HG03520 (cell line): ENCODE data around the gene TMEM80.

Source experiments
- ATAC-seq: cut with Tn5 transposase; IDR thresholded peaks from one replicate; pipeline ENCODE4 v1.9.1; 2021; ENCODE audit warnings: mild to moderate bottlenecking, moderate library complexity; ENCODE audit not compliant: unreplicated experiment

TMEM80 gene

DNA sequence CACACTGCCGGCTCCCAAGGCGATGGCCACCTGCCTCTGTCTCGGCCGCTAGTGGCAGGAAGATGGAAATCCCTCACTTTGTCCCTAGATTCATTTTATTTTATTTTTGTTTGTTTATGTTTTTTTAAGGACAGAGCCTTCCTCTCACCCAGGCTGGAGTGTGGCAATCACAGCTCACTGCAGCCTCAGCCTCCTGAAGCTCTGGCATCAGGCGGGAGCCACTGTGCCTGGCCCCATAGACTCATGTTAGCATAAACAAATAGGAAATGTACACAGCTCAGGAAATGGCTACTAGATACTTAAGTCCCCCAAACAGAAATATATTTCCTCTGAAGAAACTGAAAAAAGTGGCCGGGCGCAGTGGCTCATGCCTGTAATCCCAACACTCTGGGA lies 3.5 kb downstream of the TMEM80 start:
- ATAC-seq: no peak

DNA sequence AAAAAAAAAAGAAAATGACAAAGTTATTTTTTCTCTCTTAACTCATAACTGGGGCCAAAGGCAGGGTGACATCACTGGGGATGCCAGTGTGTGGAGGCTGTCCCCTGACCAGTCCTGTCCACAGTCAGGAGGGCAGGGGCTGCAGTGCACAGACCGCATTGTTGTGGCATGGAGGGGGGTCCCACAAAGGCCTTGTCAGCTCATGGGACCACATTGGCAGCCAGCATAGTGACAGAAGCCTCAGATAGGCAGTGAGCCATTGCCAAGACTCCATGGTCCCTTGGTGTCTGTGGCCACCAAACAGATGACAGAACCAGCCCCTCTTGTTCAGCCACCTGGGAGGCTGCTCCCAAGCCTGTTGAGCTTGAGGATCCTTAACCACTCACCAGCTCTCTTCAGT lies 4.1 kb downstream of the TMEM80 start:
- no peak for ATAC-seq

DNA sequence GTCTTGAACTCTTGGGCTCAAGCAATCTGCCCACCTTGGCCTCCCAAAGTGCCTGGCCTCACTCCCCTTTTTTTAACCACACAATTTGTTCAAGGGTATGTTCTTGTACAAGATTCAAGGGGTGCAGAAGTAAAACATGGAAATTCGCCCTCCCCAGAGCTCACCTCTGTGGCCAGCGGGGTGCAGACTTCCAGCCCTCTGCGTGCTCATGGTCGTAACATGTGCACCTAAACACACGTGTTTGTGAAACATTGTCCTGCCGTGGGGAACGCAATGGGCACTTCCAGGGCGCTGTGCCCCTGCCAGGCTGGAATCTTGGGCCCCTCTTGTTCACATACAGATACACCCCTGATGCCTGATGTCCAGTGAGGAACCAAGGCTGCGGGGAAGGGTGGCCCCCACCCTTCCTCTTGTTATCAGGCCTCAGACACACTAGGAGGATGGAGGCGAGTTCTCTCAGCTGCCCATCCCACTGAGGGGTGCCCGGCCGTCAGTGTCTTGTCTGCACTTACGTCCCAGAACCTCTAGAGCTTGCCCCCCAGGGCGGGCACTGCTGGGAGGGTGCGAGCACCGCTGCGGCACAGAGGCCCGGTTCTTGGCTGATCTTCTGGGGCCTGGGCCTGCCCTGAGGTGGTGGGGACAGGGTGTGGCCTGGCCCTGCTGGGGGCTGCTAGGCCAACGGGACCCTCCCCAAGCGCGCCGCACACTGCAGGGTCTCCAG lies 6.3 kb downstream of the TMEM80 start:
- ATAC-seq: no peak

GRCh38 chr11:702462-703461 lies 7.1 kb downstream of the TMEM80 start:
- no peak for ATAC-seq

DNA sequence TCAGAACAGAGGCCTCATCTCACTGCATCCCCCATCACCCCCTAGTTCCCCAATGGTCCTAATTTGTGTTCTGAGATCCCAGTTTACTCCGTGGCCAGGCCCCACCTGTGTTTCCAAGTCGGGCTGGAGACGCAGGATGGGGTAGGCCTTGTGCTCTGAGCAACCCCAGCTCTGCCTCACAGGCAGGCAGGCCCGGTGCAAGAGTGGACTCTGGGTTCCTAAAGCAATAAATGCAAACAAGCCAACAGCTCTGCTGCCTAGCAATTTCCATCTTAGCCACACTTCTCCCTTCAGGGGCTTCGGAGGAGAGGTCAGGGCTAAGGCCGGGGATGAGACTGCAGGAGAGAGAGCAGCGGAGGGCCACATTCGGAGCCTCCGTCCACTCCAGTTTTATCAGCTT lies 7.9 kb downstream of the TMEM80 start:
- no peak for ATAC-seq

DNA sequence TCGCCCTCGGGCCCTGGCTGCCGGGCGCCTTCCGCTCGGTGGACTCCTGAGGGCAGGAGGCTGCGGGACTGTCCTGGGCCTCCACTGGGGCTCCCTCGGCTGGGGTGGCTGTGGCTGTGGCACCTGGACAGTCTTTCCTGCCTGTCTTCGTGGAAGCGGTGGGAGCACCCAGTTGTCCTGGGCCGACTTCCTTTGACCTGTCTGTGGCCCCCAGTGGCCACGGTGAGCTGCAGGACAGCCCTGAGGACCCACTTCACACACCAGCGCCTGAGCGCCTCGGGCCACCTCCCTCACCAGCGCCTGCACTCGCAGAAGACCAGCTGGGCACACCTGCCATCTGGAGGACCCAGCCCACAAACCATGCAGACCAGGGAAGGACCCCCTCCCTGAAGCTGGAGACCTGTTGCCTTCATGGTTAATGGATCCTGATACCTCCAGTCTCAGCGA lies 8.6 kb downstream of the TMEM80 start:
- ATAC-seq: no peak

- ATAC-seq: no peak
These were observed 9.4 kb downstream of the TMEM80 start for GRCh38 chr11:704781-705645.

DNA sequence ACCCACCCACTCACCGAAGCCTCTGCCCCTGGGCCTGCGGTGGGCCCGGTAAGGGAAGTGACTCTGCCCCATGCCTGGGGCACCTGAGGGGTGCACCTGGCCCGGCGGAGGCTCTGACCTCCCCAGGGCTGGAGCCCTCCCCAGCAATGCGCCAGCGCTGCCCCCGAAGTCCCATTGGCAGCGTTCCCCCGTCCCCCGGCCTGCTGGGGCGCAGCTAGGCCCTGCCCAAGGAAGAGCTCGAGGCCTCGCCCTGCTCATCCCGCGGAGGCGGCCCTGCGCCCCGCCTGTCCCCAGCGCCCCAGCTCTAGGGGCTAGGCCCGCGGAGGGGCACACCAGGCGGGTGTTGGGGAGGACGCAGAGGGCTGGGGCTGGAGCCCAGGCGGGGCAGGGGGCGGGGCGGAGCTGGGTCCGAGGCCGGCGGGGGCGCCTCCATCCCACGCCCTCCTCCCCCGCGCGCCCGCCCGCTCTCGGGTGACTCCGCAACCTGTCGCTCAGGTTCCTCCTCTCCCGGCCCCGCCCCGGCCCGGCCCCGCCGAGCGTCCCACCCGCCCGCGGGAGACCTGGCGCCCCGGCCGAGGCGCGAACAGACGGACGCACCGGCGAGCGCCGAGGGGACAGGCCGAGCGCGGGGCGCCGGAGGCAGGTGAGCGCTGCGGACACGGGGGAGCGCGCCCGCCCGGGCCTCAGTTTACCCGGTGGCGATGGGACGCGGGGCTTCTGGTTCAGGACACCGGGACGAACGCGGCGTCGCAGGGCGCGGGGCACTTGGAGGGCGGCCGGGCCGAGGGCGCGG lies 10.2 kb downstream of the TMEM80 start, which contains the start of gene EPS8L2:
TSS of gene EPS8L2 (plus strand) at position 586 of the 793 bp plus-strand sequence. CDS start 3,177 bp downstream, outside the sequence.
- no peak for ATAC-seq

DNA sequence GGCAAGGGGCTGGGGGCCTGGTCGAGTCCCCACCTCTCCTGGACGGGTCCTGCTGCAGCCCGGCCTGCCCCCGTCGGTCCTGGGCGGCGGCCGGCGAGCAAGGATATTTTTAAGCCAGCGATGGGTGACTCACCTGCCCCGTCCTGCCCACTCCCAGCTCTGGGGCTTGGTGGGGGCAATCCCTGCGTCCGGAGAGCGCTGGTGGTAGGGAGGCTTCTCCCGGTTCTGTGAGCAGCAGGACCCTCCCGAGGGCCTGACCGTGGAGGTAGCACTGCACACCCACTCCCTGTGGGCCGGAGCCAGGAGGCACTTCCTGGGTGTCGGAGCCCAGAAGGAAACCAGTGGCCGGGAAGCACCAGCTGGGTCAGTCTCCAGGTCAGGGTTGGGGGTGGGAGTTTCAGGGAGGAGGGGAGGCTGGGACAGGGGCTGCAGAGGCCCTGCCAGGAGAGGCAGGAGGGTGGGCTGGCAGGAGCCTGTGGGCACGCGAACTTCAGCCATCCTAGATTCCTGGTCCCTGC lies 10.9 kb downstream of the TMEM80 start:
- no peak for ATAC-seq

GRCh38 chr11:706957-707816 lies 11.6 kb downstream of the TMEM80 start:
- ATAC-seq: no peak

- no peak for ATAC-seq
These were observed 12.3 kb downstream of the TMEM80 start for GRCh38 chr11:707817-708420.

DNA sequence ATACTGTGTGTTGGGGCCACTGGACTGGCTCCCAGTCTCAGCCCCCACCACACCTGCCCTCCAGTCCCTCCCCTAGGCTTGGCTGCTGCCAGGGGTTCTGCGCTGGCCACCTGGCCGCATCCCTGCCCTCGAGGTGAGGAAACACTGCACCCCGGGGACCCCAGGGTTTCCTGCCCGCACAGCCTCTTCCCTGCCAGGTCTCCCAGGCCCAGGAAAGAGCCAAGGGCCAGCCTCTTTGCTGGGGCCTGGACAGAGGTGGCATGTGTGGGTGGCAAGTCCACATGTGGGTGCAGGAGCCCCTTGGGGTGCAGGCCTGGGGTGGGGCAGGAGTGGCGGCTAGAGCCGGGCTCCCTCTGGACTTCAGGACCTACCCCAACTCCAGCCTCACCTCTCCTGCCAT lies 12.9 kb downstream of the TMEM80 start:
- no peak for ATAC-seq

DNA sequence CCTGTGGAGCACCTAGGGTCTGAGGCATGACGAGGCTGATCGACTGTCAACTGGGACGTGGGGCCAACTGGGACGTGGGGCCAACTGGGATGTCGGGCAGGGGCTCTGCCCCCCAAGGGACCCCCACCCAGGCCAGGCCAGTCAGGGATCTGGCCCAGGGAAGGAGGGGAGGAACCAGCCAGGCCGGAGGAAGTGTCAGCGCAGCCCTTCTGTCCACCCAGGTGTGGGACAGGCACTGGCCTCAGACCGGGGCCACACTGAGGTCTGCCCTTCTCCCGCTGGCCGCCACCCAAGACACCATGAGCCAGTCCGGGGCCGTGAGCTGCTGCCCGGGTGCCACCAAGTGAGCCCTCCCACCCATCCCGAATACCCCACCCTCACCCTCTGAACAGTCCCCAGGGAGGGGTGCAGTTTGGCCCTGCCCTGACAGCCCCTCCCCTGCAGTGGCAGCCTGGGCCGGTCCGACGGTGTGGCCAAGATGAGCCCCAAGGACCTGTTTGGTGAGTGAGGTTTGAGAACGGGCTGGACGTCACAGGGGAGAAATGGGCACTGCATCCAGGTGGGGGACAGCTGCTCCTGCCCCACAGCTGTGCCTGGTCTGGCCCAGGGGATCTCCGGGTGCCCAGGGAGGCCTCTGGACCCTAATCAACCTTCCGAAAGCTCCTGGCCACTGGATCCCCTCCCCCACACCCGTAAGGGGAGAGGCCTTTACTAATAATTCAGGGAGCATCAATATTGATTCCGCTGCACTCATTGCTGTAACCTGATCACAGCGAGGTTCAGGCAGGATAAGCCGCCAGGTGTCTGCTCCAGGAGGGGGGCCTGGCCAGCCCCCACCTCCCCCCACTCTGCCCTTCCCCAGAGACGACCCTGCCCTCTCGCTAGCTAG lies 13.7 kb downstream of the TMEM80 start:
- ATAC-seq: no peak

DNA sequence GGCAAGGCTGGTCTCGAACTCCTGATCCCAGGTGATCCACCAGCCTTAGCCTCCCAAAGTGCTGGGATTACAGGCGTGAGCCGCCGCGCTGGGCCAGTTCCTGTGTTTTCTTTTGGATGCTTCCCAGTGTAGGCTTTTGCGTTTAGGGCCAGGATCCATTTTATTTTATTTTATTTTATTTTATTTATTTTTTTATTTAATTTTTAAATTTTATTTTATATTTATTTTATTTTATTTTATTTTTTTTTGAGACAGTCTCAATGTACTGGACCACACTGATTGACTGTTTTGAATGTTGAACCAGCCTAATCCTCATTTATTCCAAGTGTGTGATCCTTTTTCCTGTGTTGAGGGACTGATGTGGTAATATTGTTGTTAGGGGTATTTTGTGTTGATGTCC lies 18.8 kb downstream of the TMEM80 start:
- no peak for ATAC-seq

GRCh38 chr11:719214-720016 lies 23.8 kb downstream of the TMEM80 start:
- ATAC-seq: no peak

- ATAC-seq: no peak
These were observed 24.5 kb downstream of the TMEM80 start for GRCh38 chr11:720017-720641.
